ENCODE results near the gene ANXA9. TPM values are rescaled to one million over a fixed set of nuclear protein-coding genes. Genes with fewer than 3 reads are reported as not detected.
A peak's percentile ranks its signal among the peaks of the same experiment; 100 is the strongest.

Gene ANXA9
- total RNA-seq, 1 donor from 2014 or later = 1.6 TPM

DNA sequence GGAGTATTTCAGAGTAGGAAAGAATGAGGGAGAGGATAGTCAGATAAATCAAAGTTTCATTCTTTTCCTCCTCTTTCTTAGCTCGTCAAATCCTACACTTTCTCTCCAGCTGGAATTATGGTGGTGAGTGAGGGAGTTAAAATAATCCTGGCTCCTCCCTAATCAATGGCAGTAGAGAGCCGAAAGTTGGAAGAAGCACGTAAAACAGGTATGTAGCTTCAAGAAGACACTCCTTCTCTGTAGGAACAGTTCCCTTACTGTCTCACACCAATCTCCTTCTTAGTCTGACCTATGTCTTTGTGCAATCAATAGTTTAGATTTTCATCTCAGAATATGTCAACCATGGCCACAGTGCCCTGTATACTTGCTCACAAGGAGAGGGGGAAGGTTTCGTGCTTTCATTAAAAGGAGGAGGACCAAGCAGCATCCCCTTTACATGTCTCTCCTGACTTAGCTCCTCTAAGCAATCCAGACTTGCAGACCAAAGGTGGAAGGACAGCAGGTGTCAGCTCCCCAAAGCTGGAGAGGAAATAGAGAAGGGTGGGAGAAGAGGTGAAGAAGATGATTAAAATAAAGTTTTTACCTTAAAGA, 23.7 kb downstream of the ANXA9 start:
- peak; percentile 18 for DNase-seq

GRCh38 chr1:151006327-151007052, 24.4 kb downstream of the ANXA9 start, which contains the start of gene MINDY1:
Gene MINDY1 (minus strand): TSS chr1:151006902. CDS start chr1:151002617, 4,285 bp downstream.
- DNase-seq = peak; percentile 94

- DNase-seq = no peak
These were observed 25.8 kb downstream of the ANXA9 start for GRCh38 chr1:151007853-151008243.

DNA sequence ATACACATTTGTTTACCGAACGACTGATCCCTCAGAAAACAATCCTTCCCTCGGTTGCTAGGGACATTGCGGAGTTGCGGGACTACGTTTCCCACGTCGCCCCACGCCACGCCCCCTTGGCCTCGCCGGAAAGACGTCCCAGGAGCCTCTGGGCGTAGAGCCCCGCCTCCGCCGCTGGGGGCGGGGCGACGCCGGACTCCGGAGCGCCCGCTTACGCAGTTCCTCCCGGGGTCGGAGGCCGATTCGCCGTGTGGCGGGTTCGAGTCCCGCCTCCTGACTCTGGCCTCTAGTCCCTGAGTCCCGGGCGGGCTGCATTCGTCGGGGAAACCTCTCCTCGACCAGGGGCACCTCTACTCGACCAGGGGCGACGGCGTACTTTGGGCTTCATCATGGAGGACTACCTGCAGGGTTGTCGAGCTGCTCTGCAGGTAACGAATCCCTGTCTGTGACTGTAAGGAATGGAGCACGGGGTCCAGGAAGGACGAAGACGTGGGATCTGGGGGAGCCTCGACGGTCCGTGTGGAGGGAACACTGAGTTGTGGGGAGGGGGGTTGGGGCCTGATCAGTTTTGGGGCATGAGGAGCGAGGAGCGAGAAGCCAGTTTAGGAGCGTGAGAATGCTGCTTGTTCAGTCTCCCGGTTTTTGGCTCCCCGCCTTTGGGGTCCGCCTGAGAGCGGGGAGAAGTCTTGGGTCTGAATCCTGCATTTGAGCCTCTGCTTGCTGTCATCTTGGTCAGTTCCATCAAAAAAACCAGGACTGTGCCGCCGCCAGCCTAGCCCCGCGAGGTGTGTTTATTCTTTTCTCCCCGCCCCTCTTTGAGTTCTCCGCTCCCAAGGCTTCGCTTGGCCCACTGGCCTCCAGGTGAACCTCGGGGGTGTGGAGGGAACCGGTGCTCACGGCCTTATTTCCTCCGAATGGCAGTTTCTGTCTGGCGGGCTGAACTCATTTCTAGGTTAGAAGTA, 26.4 kb downstream of the ANXA9 start, which contains the start of gene PRUNE1:
Gene PRUNE1, plus strand, starts transcription at position 206 of the 962 bp plus-strand sequence. Its CDS starts 184 bp downstream, at position 390.
- peak; percentile 98 for DNase-seq

GRCh38 chr1:151009206-151009587, 27.1 kb downstream of the ANXA9 start:
- no peak for DNase-seq

DNA sequence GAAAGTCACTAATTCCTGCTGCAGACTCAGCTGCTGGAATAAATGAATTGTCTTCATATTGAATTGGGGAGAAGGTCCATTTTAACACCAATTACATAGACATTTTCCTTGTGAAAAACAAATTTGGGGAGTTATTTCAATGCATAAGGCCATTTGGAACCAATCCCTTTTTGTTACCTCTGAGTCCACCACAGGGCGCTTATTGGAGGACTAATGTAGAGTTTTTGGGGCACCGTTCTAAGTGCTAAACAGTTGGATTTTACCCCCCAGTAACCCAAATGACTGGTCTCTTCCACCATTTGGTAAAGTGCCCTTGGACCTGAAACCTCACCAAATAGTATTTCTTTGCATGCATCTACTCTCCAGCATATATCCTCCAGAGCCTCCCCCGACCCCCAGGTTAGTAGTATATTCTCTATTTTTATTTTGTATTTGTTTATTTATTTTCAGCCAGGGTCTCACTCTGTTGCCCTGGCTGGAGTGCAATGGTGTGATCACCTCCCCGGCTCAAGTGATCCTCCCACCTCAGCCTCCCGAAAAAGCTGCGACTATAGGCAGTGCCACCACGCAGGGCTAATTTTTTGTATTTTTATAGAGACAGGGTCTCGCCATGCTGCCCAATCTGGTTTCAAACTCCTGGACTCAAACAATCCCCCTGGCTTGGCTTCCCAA, 27.7 kb downstream of the ANXA9 start:
- DNase-seq = no peak

GRCh38 chr1:151010346-151010726, 28.2 kb downstream of the ANXA9 start:
- no peak for DNase-seq

GRCh38 chr1:151011154-151011850, 29.2 kb downstream of the ANXA9 start:
- no peak for DNase-seq

DNA sequence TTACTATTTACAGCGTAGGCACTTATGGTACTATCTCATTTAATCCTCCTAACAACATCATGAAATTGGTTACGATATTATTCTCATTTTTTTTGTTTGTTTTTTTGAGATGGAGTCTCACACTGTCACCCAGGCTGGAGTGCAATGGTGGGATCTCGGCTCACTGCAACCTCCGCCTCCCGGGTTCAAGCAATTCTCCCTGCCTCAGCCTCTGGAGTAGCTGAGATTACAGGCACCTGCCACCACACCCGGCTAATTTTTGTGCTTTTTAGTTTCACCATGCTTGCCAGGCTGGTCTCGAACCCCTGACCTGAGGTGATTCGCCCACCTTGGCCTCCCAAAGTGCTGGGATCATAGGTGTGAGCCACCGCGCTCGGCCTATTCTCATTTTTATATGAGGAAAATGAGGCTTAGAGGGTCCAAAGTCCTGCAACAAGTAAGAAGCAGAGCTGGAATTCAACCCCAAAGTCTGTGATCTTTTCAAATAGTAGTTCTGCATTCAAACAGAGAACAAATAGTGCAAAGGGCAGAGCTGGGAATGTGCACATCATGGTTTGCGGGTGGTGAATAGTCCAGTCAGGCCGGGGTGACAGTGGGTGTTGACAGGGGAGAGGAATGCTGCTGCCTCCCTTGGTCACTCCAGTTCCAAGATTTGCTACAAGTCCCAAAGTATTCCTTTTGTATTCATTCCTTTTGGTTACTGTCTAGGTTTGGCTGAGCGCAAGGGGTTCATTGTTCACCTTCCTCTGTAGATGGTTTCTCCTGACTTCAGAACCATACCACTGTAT, 30.8 kb downstream of the ANXA9 start:
- DNase-seq = no peak

DNA sequence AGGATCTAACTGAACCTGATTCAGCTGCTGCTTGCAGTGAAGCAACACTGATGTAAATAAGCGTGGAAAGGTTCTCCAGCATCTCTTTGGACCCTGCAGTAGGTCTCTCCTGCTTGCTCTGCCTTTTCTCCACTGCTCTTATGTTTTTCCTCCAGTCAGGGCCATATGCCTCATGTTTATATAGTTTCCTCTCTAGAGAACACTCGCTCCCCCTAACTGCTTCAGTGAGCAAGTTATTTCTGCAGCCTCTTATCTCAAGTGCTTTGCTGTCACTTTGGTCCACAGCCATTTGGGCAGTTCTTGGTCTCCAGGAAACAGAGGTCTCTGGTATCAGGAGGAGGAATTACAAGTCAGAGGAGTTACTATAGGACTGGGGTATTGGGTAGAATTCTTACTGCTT, 31.4 kb downstream of the ANXA9 start:
- peak; percentile 57 for DNase-seq

DNA sequence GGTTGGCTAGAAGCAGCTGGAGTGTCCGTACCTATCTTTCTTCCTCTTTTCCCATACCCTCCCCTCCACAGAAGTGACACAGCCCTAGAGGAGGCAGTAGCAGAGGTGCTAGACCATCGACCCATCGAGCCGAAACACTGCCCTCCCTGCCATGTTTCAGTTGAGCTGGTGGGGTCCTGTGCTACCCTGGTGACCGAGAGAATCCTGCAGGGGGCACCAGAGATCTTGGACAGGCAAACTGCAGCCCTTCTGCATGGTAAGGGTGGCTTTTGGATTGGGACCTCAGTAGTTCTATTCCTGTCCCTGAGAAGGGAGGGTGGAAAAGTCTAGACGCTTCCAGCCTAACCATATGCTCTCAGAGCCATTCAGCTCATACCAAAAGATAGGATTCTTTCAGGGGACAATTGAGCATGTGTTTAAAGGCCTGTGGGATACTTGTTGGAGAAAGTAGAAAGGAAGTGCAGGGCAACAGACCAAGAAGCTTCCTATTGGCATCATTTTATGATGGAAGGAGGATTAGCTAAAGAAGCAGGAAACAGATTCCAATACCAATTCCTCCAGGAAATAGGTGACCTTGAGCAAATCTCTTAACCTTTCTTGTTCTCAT, 42.6 kb downstream of the ANXA9 start:
- peak; percentile 83 for DNase-seq

DNA sequence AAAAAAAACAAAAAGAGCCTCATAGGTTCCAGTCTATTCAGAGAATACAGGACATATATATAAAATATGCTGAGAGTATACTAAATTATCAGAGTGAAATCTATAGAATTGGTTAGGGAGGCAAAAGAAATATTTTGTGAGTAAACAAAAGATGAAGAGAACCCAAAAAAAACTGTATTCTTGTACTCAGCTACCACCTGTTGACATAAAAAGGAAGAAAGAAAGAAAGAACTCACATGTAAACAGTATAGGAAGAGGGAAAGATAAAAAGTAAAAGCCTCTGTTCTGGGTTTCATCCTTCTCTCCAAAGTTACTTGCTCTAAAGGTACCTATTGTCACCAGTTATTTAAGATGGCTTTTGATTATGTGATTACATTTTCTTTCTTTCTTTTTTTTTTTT, 44.4 kb downstream of the ANXA9 start:
- DNase-seq = no peak

GRCh38 chr1:151032164-151032563, 50.1 kb downstream of the ANXA9 start:
- DNase-seq = no peak

GRCh38 chr1:151035167-151035566, 53.1 kb downstream of the ANXA9 start:
- DNase-seq = no peak

DNA sequence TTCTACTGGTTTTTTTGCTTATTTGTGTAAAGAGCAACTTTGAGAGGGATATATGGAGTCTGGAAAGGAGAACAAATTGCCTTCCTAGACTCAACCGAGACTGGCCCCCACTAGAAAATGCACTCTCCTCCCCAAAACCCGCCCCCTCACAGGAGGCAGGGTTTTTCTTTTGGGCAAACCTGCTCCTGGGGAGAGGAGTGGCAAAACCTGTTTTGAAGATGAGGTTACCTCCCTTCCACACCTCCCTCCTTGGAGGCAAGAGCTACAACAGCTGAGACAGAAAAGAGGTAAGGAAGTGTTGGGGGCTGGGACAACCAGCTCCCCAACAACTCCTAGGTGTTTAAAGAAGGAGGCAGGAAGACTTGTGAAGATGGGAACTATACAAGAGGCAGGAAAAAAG, 54.3 kb downstream of the ANXA9 start, which contains the start of gene BNIPL:
Gene BNIPL, plus strand, starts transcription at position 231 of the 400 bp plus-strand sequence. Its CDS starts 140 bp downstream, at position 371.
- DNase-seq = no peak

- DNase-seq = no peak
These were observed 54.9 kb downstream of the ANXA9 start for GRCh38 chr1:151037032-151037431.

GRCh38 chr1:151039521-151039920, 57.4 kb downstream of the ANXA9 start:
- DNase-seq = no peak

DNA sequence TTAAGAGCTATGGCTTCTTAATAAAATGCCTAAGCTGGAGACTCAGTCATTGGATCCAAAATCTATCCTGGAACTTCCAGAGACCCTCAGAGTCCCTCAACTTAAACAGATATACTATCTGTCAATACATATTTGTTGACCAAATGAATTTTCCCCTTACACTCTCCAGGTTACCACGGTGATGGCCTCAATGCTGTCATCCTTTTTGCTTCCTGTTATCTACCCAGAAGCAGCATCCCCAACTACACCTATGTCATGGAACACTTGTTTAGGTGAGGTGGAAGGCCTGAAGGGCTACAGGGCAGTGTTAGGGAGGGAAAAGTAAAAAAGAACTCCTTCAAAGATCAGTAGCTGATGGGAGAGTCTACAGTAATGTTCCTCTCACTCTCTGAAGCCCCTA, 61.1 kb downstream of the ANXA9 start:
- DNase-seq = no peak

Measured in tongue (tissue), 2 donors.